ENCODE data around the gene PHF13. TPM values are rescaled to one million over a fixed set of nuclear protein-coding genes. Genes with fewer than 3 reads are reported as not detected.

PHF13 gene
- polyA plus RNA-seq, 1 experiment: 9.4 TPM

DNA sequence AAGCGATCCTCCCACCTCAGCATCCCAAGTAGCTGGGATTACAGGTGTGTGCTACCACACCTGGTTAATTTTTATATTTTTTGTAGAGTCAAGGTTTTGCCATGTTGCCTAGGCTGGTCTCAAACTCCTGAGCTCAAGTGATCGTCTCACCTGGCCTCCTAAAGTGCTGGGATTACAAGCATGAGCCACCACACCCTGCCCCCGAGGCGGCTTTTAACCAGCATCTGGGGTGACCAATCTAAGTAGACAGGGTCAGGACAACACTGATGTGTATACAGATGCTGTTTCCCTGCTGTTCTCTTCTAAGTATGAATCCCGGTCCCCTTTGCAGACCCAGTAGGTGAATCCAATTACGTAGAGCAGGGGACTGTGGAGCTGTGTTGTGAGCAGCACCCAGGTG is 35.0 kb downstream of the PHF13 start:
- ChIA-PET CTCF (interaction anchor here (0.6 to 5.1 kb wide), 4 partner anchors 12 to 203 kb away, joined by 3 to 30 read pairs (median 3); partner anchors contain the start of genes NOL9 and TAS1R1), POLR2A (no interaction called here)
- peaks cover 18% of the 10 kb centered on the region for H3K36me3 ChIP-seq (ENCODE audit: control insufficient read depth, insufficient read depth, low read length)
- no peak for DNase-seq (ENCODE audit: low read depth)
- no peak overlapping the region for H3K4me3 ChIP-seq (ENCODE audit: low read depth, low read length)
- TF ChIP-seq CTCF (IDR thresholded peaks at IDR 0.05; ENCODE audit: insufficient read depth, low read depth, low read length): no peak
- no peaks in the 10 kb centered on the region for H3K27me3 ChIP-seq (ENCODE audit: control insufficient read depth, insufficient read depth, low read length)

GRCh38 chr1:6651909-6652308 is 38.4 kb downstream of the PHF13 start:
- Histone ChIP-seq H3K4me3 (ENCODE audit: low read depth, low read length) (no peak overlapping the region), H3K27me3 (ENCODE audit: control insufficient read depth, insufficient read depth, low read length) (no peaks in the 10 kb centered on the region), H3K36me3 (ENCODE audit: control insufficient read depth, insufficient read depth, low read length) (peaks cover 7% of the 10 kb centered on the region)
- CTCF ChIA-PET: interaction anchor here (1.0 kb wide), 1 partner anchor 18 kb away, joined by 3 read pairs; no protein-coding TSS in a partner anchor
- POLR2A ChIA-PET: no interaction called here
- TF ChIP-seq CTCF (IDR thresholded peaks at IDR 0.05; ENCODE audit: insufficient read depth, low read depth, low read length): no peak
- no peak for DNase-seq (ENCODE audit: low read depth)

DNA sequence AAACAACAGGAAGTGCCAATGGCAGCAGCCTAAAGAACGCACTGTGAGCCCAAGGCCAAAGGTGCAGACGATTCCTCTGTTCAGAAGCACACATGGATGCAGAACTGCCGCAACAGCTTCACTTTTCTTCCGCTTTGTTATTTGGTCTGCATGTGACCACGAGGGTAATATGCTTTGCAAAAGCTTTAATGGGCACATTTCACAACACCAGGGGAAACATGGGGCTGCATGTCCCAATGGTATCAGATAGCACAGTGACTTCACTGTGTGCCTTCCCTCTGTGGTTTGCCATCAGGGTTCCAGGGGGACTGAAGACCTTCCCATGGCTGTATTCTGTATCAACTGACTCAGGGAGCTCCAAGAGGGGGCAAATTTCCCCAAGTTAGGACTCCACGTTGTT is 39.5 kb downstream of the PHF13 start:
- ChIA-PET CTCF (interaction anchor here (1.0 to 2.2 kb wide), 3 partner anchors 19 to 99 kb away, joined by 3 to 6 read pairs (median 4); partner anchors contain the start of gene NOL9), POLR2A (no interaction called here)
- DNase-seq (ENCODE audit: low read depth): no peak
- H3K36me3 ChIP-seq (ENCODE audit: control insufficient read depth, insufficient read depth, low read length): peaks cover 7% of the 10 kb centered on the region
- H3K4me3 ChIP-seq (ENCODE audit: low read depth, low read length): no peak overlapping the region
- TF ChIP-seq CTCF (IDR thresholded peaks at IDR 0.05; ENCODE audit: insufficient read depth, low read depth, low read length): no peak
- no peaks in the 10 kb centered on the region for H3K27me3 ChIP-seq (ENCODE audit: control insufficient read depth, insufficient read depth, low read length)

- no peak for TF ChIP-seq CTCF (IDR thresholded peaks at IDR 0.05; ENCODE audit: insufficient read depth, low read depth, low read length)
- CTCF ChIA-PET: interaction anchor here (0.5 to 2.2 kb wide), 4 partner anchors 19 to 101 kb away, joined by 3 to 6 read pairs (median 4); partner anchors contain the start of gene NOL9
- no peak for DNase-seq (ENCODE audit: low read depth)
- POLR2A ChIA-PET: no interaction called here
- H3K27me3 ChIP-seq (ENCODE audit: control insufficient read depth, insufficient read depth, low read length): no peaks in the 10 kb centered on the region
- H3K4me3 ChIP-seq (ENCODE audit: low read depth, low read length): no peak overlapping the region
- peaks cover 7% of the 10 kb centered on the region for H3K36me3 ChIP-seq (ENCODE audit: control insufficient read depth, insufficient read depth, low read length)
These were observed 40.1 kb downstream of the PHF13 start for GRCh38 chr1:6653436-6654290.

GRCh38 chr1:6657138-6657537 is 43.6 kb downstream of the PHF13 start:
- CTCF ChIA-PET: interaction anchor here (3.6 kb wide), 1 partner anchor 12 kb away, joined by 21 read pairs; no protein-coding TSS in a partner anchor
- Histone ChIP-seq H3K36me3 (ENCODE audit: control insufficient read depth, insufficient read depth, low read length) (peaks cover 6% of the 10 kb centered on the region), H3K4me3 (ENCODE audit: low read depth, low read length) (no peak overlapping the region), H3K27me3 (ENCODE audit: control insufficient read depth, insufficient read depth, low read length) (no peaks in the 10 kb centered on the region)
- no peak for DNase-seq (ENCODE audit: low read depth)
- no peak for TF ChIP-seq CTCF (IDR thresholded peaks at IDR 0.05; ENCODE audit: insufficient read depth, low read depth, low read length)
- POLR2A ChIA-PET: no interaction called here
